ENCODE results near the gene VPS29. TPM values are rescaled to one million over a fixed set of nuclear protein-coding genes. Genes with fewer than 3 reads are reported as not detected.
A peak's percentile ranks its signal among the peaks of the same experiment; 100 is the strongest.

Gene VPS29
- total RNA-seq, 1 donor = 51.4 TPM

DNA sequence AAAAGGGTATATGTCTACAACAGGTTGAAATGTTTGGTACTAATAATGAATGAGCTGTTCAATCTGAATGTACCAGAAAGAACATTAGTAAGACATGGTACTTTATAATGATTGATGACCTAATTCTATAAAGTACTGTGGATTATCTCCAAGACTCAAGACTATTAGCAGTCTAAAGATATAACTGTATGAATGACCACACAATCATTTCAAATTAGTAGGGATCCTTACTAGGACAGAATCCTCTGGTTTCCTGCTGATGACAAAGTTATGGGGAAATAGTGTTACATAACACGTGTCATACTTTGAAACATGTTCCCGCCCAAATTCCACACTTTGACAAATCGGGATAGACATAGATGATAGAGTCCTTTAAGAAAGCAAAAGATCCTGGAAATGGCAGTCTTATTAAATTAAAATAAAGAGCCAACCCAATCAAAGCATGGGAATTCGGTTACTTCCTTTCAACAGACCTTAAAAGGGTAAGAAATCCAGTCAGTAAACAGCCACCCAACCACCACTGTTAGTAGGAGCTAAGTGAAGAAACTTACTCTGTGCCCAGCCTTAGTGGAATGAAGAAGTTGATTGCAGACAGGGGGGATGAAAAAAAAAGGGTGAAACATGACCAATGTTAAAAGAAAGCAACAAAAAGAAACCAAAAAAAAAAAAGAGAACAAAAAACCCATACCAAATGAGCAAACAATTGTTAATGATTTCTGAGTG, 2.8 kb downstream of the VPS29 start:
- H3K79me2 ChIP-seq (ENCODE audit: insufficient read depth, low read length) = peaks cover 63% of the 10 kb centered on the region
- DNase-seq (ENCODE audit: insufficient read length, low spot score, missing footprints) = peak; percentile 62
- TF ChIP-seq, protein P1, sequence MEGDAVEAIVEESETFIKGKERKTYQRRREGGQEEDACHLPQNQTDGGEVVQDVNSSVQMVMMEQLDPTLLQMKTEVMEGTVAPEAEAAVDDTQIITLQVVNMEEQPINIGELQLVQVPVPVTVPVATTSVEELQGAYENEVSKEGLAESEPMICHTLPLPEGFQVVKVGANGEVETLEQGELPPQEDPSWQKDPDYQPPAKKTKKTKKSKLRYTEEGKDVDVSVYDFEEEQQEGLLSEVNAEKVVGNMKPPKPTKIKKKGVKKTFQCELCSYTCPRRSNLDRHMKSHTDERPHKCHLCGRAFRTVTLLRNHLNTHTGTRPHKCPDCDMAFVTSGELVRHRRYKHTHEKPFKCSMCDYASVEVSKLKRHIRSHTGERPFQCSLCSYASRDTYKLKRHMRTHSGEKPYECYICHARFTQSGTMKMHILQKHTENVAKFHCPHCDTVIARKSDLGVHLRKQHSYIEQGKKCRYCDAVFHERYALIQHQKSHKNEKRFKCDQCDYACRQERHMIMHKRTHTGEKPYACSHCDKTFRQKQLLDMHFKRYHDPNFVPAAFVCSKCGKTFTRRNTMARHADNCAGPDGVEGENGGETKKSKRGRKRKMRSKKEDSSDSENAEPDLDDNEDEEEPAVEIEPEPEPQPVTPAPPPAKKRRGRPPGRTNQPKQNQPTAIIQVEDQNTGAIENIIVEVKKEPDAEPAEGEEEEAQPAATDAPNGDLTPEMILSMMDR (IDR thresholded peaks at IDR 0.05; ENCODE audit: extremely low read depth, low read depth, low read length) = no peak

DNA sequence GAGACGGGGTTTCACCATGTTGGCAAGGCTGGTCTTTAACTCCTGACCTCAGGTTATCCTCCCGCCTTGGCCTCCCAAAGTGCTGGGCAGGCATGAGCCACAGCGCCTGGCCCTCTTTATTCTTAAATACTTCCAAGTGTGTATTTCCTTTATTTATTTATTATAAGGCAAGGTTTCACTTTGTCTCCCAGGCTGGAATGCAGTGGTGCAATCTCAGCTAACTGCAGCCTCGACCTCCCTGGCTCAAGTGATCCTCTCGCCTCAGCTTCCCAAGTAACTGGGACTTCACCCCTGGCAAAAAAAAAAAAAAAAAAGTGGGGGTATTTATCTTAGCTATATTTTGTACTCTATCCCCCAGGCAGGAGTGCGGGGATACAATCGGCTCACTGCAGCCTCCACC, 26.5 kb downstream of the VPS29 start:
- Histone ChIP-seq H3K79me2 (ENCODE audit: insufficient read depth, low read length) (no peaks in the 10 kb centered on the region), H3K36me3 (ENCODE audit: insufficient read depth, low read length) (peaks cover 8% of the 10 kb centered on the region), H3K27ac (ENCODE audit: low read depth, low read length) (no peak overlapping the region), H4K20me1 (ENCODE audit: insufficient read depth, low read length) (no peaks in the 10 kb centered on the region), H2AFZ (ENCODE audit: low read length) (no peak overlapping the region), H3K4me2 (ENCODE audit: insufficient read depth, low read length) (no peak overlapping the region), H3K27me3 (ENCODE audit: insufficient read depth, low read length) (no peaks in the 10 kb centered on the region), H3K9me3 (ENCODE audit: low read depth, low read length) (no peaks in the 10 kb centered on the region), H3K4me3 (ENCODE audit: insufficient read depth, low read length) (no peak overlapping the region), H3K4me1 (ENCODE audit: insufficient read depth, low read length) (no peaks in the 10 kb centered on the region)
- DNase-seq (ENCODE audit: insufficient read length, low spot score, missing footprints) = no peak
- TF ChIP-seq, protein P1 (IDR thresholded peaks at IDR 0.05; ENCODE audit: extremely low read depth, low read depth, low read length) = no peak

More for the DNA sequence above, 2.8 kb downstream of the VPS29 start:
- Histone ChIP-seq H3K9me3 (ENCODE audit: low read depth, low read length) (no peaks in the 10 kb centered on the region), H2AFZ (ENCODE audit: low read length) (no peak overlapping the region), H3K4me1 (ENCODE audit: insufficient read depth, low read length) (peaks cover 30% of the 10 kb centered on the region), H3K27ac (ENCODE audit: low read depth, low read length) (peak overlapping the region; percentile 27), H3K27me3 (ENCODE audit: insufficient read depth, low read length) (no peaks in the 10 kb centered on the region), H3K4me2 (ENCODE audit: insufficient read depth, low read length) (peak overlapping the region; percentile 38), H3K36me3 (ENCODE audit: insufficient read depth, low read length) (peaks cover 35% of the 10 kb centered on the region), H4K20me1 (ENCODE audit: insufficient read depth, low read length) (peaks cover 2% of the 10 kb centered on the region), H3K4me3 (ENCODE audit: insufficient read depth, low read length) (peak overlapping the region; percentile 13)

DNA sequence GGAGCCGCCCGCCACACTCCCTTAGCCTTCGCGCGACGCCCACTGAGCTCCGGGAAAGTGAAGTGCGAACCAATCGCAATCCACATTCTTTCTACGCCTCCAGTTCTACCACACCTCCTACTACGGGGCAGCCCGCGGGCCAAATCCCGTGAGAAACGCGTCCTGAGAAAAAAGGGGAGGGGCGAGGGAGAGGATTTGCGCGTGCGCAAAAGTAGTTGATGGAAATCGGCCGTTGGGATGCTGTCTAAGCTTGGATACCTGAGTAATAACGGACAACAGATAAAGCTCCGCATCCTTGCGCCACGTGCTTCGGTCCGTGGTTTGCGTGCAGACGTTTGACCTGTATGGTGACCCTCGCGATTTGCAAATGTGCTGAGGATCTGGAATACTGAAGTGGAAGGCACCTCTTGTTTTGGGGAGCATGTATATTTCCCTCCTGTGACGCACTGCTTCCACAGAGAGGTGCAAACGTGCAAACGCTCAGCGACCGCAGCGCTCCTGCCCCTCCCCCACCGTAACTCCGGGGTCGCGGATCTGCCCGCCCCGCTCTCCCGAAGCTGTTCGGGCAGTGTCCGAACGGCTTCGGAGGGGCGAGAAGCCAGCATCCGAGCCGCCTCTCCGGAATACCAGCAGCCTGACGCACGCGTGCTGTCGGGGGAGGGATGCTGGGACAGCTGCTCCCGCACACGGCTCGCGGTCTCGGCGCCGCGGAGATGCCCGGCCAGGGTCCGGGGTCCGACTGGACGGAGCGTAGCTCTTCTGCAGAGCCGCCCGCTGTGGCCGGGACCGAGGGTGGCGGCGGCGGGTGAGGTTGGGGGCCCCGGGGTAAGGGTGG, 33.5 kb downstream of the VPS29 start, which contains the start of the genes FAM216A and GPN3:
FAM216A (plus strand) TSS at position 632 of the 835 bp plus-strand sequence; CDS start at position 663, 31 bp downstream.
GPN3 (minus strand) TSS at position 44 of the 835 bp plus-strand sequence. CDS start 54 bp downstream, outside the sequence.
- Histone ChIP-seq H2AFZ (ENCODE audit: low read length) (peak within 1 kb of the TSS; percentile 94), H3K79me2 (ENCODE audit: insufficient read depth, low read length) (peaks cover 26% of the 10 kb centered on the region), H3K4me3 (ENCODE audit: insufficient read depth, low read length) (peak within 1 kb of the TSS; percentile 72), H3K27ac (ENCODE audit: low read depth, low read length) (peak within 1 kb of the TSS; percentile 64), H3K4me1 (ENCODE audit: insufficient read depth, low read length) (peaks cover 19% of the 10 kb centered on the region), H3K4me2 (ENCODE audit: insufficient read depth, low read length) (peak within 1 kb of the TSS; percentile 91), H4K20me1 (ENCODE audit: insufficient read depth, low read length) (no peaks in the 10 kb centered on the region), H3K27me3 (ENCODE audit: insufficient read depth, low read length) (no peaks in the 10 kb centered on the region), H3K9me3 (ENCODE audit: low read depth, low read length) (no peaks in the 10 kb centered on the region), H3K36me3 (ENCODE audit: insufficient read depth, low read length) (peaks cover 7% of the 10 kb centered on the region)
- DNase-seq (ENCODE audit: insufficient read length, low spot score, missing footprints) = peak; percentile 98
- TF ChIP-seq, protein P1 (IDR thresholded peaks at IDR 0.05; ENCODE audit: extremely low read depth, low read depth, low read length) = no peak

DNA sequence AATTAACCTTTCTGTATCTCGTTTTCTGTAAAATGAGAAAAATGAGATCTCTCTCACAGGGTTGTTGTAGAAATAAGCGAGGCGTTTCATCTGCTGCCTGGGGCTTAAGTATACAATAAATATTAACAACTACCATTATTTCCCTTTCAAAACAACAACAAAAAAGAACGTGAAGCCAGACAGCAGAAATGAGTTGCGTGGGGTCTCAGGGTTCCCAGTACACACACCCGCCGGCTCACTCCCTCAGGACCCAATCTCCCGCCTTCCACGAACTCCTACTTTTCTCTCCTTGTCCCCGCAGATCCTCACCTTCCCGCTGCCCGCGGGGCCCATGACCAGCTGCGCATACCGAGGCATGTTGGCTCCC, 34.1 kb downstream of the VPS29 start:
- no peaks in the 10 kb centered on the region for H3K27me3 ChIP-seq (ENCODE audit: insufficient read depth, low read length)
- TF ChIP-seq, protein P1 (IDR thresholded peaks at IDR 0.05; ENCODE audit: extremely low read depth, low read depth, low read length) = no peak
- H3K27ac ChIP-seq (ENCODE audit: low read depth, low read length) = peak overlapping the region; percentile 64
- peak overlapping the region; percentile 94 for H2AFZ ChIP-seq (ENCODE audit: low read length)
- H3K4me1 ChIP-seq (ENCODE audit: insufficient read depth, low read length) = peaks cover 19% of the 10 kb centered on the region
- peak overlapping the region; percentile 72 for H3K4me3 ChIP-seq (ENCODE audit: insufficient read depth, low read length)
- H3K79me2 ChIP-seq (ENCODE audit: insufficient read depth, low read length) = peaks cover 26% of the 10 kb centered on the region
- no peak for DNase-seq (ENCODE audit: insufficient read length, low spot score, missing footprints)
- H3K36me3 ChIP-seq (ENCODE audit: insufficient read depth, low read length) = peaks cover 9% of the 10 kb centered on the region
- peak overlapping the region; percentile 91 for H3K4me2 ChIP-seq (ENCODE audit: insufficient read depth, low read length)
- H4K20me1 ChIP-seq (ENCODE audit: insufficient read depth, low read length) = no peaks in the 10 kb centered on the region
- no peaks in the 10 kb centered on the region for H3K9me3 ChIP-seq (ENCODE audit: low read depth, low read length)

Data from osteoblast (primary cell).